CD14-positive monocyte (primary cell): ENCODE measurements around the gene STAT5A. TPM values are rescaled to one million over a fixed set of nuclear protein-coding genes. Genes with fewer than 3 reads are reported as not detected.

ENCODE experiments used
- DNase-seq, 3 donors: peaks; one replicate each; pipeline ENCODE4 v3.0.0-alpha.2; 2011 to 2022
- H2AFZ ChIP-seq: 2 replicates; pipeline ENCODE4 v1.6.0; 2012; ENCODE audit warnings: mild to moderate bottlenecking, low read depth, low read length, inconsistent platforms; ENCODE audit not compliant: insufficient read depth, poor library complexity, severe bottlenecking
- H3K27ac ChIP-seq, 2 donors: 1 replicate in 1 of 2; 2 replicates in 1 of 2; pipeline ENCODE4 v1.5.1; 2012 to 2013; ENCODE audit warnings: low read length in 2 of 2, control low read depth in 1 of 2, inconsistent platforms in 1 of 2, low read depth in 1 of 2, mild to moderate bottlenecking in 1 of 2
- H3K27me3 ChIP-seq, 2 donors: one replicate each; pipeline versions ENCODE4 v1.6.0 to v1.6.1; 2011 to 2013; ENCODE audit warnings: low read length in 2 of 2; ENCODE audit not compliant: control insufficient read depth in 2 of 2, insufficient read depth in 2 of 2
- H3K36me3 ChIP-seq, 2 donors: replicated peaks in 1 of 2; 1 replicate in 1 of 2; 2 replicates in 1 of 2; pipeline versions ENCODE4 v1.5.1 to v1.6.1; 2012 to 2013; ENCODE audit warnings: low read length in 2 of 2, control low read depth in 1 of 2, inconsistent platforms in 1 of 2, mild to moderate bottlenecking in 1 of 2; ENCODE audit not compliant: insufficient read depth in 2 of 2, control insufficient read depth in 1 of 2
- H3K4me1 ChIP-seq, 2 donors: 1 replicate in 1 of 2; 2 replicates in 1 of 2; pipeline versions ENCODE4 v1.5.1 to v1.6.1; 2012 to 2013; ENCODE audit warnings: low read length in 2 of 2, control low read depth in 1 of 2, inconsistent platforms in 1 of 2, mild to moderate bottlenecking in 1 of 2, moderate library complexity in 1 of 2; ENCODE audit not compliant: insufficient read depth in 2 of 2, control insufficient read depth in 1 of 2
- H3K4me2 ChIP-seq: replicated peaks from 2 replicates; pipeline ENCODE3; 2012; ENCODE audit warnings: low read length, moderate library complexity, mild to moderate bottlenecking; ENCODE audit not compliant: poor library complexity, severe bottlenecking; ENCODE audit errors: extremely low read depth
- H3K4me3 ChIP-seq, 3 experiments: fragments of 200-600 bp in 1 of 3; sonication (generic) in 1 of 3; replicated peaks in 1 of 3; 1 replicate in 2 of 3; 2 replicates in 1 of 3; pipeline ENCODE4 v1.5.1; 2011 to 2013; ENCODE audit warnings: low read length in 3 of 3, mild to moderate bottlenecking in 3 of 3, control low read depth in 2 of 3, low read depth in 2 of 3, inconsistent platforms in 1 of 3, moderate library complexity in 1 of 3
- H3K79me2 ChIP-seq: 2 replicates; pipeline ENCODE4 v1.6.0; 2012; ENCODE audit warnings: mild to moderate bottlenecking, control low read depth, inconsistent platforms, low read length, moderate library complexity; ENCODE audit not compliant: insufficient read depth
- H3K9ac ChIP-seq: 2 replicates; pipeline ENCODE4 v1.6.0; 2017; ENCODE audit warnings: low read length, mild to moderate bottlenecking; ENCODE audit not compliant: insufficient read depth, poor library complexity, severe bottlenecking
- H3K9me3 ChIP-seq, 2 donors: replicated peaks in 1 of 2; 1 replicate in 1 of 2; 2 replicates in 1 of 2; pipeline versions ENCODE4 v1.5.1 to v1.6.1; 2012 to 2013; ENCODE audit warnings: low read length in 2 of 2, control low read depth in 1 of 2; ENCODE audit not compliant: control insufficient read depth in 1 of 2, insufficient read depth in 1 of 2
- H4K20me1 ChIP-seq: 2 replicates; pipeline ENCODE4 v1.6.0; 2012; ENCODE audit warnings: mild to moderate bottlenecking, low read length, control low read depth, moderate library complexity; ENCODE audit not compliant: insufficient read depth
- H3K27ac Mint-ChIP-seq, 7 donors: one replicate each; pipeline ENCODE4 v1.8.0; 2020; ENCODE audit warnings: mild to moderate bottlenecking in 7 of 7, mixed read lengths in 7 of 7, moderate library complexity in 6 of 7, inconsistent platforms in 2 of 7
- H3K27me3 Mint-ChIP-seq, 3 donors: one replicate each; pipeline ENCODE4 v1.8.0; 2021 to 2022; ENCODE audit warnings: low read depth in 3 of 3, mild to moderate bottlenecking in 3 of 3, mixed read lengths in 3 of 3, moderate library complexity in 3 of 3, inconsistent platforms in 1 of 3
- H3K36me3 Mint-ChIP-seq, 2 donors: one replicate each; pipeline ENCODE4 v1.8.0; 2020; ENCODE audit warnings: mixed read lengths in 2 of 2, inconsistent platforms in 1 of 2, mild to moderate bottlenecking in 1 of 2
- H3K4me1 Mint-ChIP-seq: one replicate; pipeline ENCODE4 v1.8.0; 2020; ENCODE audit warnings: mild to moderate bottlenecking, mixed read lengths
- H3K4me3 Mint-ChIP-seq, 2 donors: one replicate each; pipeline ENCODE4 v1.8.0; 2020; ENCODE audit warnings: mild to moderate bottlenecking in 2 of 2, mixed read lengths in 2 of 2, moderate library complexity in 1 of 2
- H3K9me3 Mint-ChIP-seq, 7 donors: one replicate each; pipeline ENCODE4 v1.8.0; 2020 to 2022; ENCODE audit warnings: mixed read lengths in 7 of 7, mild to moderate bottlenecking in 6 of 7, moderate library complexity in 6 of 7, inconsistent platforms in 2 of 7
- WGBS: methylation state at CpG from one replicate; pipeline ENCODE4 v1.1.5; 2013; ENCODE audit warnings: missing lambda C conversion rate; ENCODE audit not compliant: insufficient coverage; 5-methylcytosine and 5-hydroxymethylcytosine counted together
- intact Hi-C, 2 donors: fragments of 100-400 bp; cut with micrococcal nuclease; formaldehyde crosslinking; loops; one replicate each; pipeline versions ENCODE4 v1.15.0 to v1.15.1; 2023
- polyA plus RNA-seq, 3 donors: library from polyadenylated mRNA; depleted of rRNA in 1 of 3; unstranded in 2 of 3; stranded (reverse) in 1 of 3; fragments of 300-500 nt in 2 of 3; fragments of >200 nt in 1 of 3; fragmentation: Illumina TruSeq in 2 of 3; gene quantifications; 1 replicate in 2 of 3; 2 replicates in 1 of 3; pipeline ENCODE4 v1.2.3, GENCODE V29; 2012 to 2021
- TF ChIP-seq, protein P1 (sequence below): fragments of 200-600 bp; IDR thresholded peaks from one replicate; pipeline ENCODE4 v1.8.0; 2022; ENCODE audit warnings: antibody characterized with exemption, mild to moderate bottlenecking

The STAT5A gene
- polyA plus RNA-seq, 3 donors = 30.5 to 91.1 (median 49.8) TPM

DNA sequence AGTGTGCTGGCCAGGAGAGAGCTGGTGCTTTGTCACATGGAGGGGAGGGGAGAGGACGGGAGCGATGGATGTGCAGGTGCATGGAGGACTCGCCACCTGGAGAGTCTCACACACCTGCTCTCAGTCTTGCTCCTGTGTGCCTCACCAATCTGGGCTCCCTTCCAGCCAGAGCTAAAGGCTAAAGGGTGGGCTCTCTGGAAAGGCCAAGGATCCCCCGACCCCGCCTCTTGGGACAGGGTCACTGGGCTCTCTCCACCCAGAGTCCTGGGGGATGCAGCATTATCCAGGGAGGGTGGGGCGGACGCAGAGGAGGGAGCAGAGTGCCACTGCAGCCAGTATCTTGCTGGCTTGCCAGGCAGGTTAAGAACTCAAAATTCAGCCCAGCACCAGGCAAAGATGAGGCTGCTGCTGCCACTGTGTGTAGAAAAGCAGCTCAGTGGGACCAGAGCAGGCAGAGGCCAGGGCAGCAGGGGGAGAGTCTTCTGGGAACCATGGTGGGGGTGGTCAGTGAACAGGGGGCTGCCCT lies 6.7 kb upstream of the STAT5A start:
- Histone ChIP-seq H3K9ac (no peak overlapping the region), H3K4me1 (peaks cover 19 to 22% of the 10 kb centered on the region in 2 donors), H3K36me3 (no peaks in the 10 kb centered on the region), H2AFZ (no peak overlapping the region), H3K27me3 (no peaks in the 10 kb centered on the region), H3K4me2 (no peak overlapping the region), H4K20me1 (peaks cover 4% of the 10 kb centered on the region), H3K4me3 (no peak overlapping the region), H3K79me2 (no peaks in the 10 kb centered on the region), H3K9me3 (no peaks in the 10 kb centered on the region), H3K27ac (no peak overlapping the region)
- Mint-ChIP-seq H3K4me3 (no peak overlapping the region), H3K27ac (no peak overlapping the region), H3K9me3 (no peaks in the 10 kb centered on the region), H3K4me1 (peaks cover 26% of the 10 kb centered on the region), H3K36me3 (peaks cover 0 to 2% of the 10 kb centered on the region in 2 donors), H3K27me3 (peaks cover 1 to 3% (median 1%) of the 10 kb centered on the region in 3 donors)
- DNase-seq = no peak
- TF ChIP-seq, protein P1, sequence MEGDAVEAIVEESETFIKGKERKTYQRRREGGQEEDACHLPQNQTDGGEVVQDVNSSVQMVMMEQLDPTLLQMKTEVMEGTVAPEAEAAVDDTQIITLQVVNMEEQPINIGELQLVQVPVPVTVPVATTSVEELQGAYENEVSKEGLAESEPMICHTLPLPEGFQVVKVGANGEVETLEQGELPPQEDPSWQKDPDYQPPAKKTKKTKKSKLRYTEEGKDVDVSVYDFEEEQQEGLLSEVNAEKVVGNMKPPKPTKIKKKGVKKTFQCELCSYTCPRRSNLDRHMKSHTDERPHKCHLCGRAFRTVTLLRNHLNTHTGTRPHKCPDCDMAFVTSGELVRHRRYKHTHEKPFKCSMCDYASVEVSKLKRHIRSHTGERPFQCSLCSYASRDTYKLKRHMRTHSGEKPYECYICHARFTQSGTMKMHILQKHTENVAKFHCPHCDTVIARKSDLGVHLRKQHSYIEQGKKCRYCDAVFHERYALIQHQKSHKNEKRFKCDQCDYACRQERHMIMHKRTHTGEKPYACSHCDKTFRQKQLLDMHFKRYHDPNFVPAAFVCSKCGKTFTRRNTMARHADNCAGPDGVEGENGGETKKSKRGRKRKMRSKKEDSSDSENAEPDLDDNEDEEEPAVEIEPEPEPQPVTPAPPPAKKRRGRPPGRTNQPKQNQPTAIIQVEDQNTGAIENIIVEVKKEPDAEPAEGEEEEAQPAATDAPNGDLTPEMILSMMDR = no peak
- WGBS = 98% methylated on average over 7 of the region's 7 CpGs
- intact Hi-C loops = no loop called here

DNA sequence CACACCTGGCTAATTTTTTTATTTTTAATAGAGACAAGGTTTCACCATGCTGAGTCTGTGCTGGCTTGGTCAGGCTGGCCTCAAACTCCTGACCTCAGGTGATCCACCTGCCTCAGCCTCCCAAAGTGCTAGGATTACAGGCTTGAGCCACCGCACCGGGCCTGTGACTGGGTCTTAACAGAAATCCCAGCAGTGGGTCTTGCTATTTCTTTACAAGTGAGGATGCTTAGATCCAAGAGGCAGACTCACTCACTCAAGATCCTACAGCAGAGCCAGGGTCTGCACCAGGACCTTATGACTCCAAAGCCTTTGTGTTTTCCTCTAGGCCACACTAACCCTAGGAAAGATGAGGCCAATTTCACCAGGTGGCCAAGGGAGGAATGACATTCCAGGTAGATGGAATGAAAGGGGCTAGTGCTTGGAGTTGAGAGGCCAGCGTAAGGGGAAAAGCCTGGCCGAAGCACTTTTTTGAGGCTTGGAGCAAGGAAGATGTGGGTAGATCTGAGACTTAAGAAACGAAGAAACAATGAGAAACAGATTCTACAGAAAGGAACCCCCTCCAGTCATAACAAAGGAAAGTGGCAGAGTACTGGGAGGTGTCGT lies 5.7 kb upstream of the STAT5A start:
- Mint-ChIP-seq H3K27ac (no peak overlapping the region), H3K4me1 (peaks cover 27% of the 10 kb centered on the region), H3K36me3 (peaks cover 0 to 2% of the 10 kb centered on the region in 2 donors), H3K9me3 (no peaks in the 10 kb centered on the region), H3K4me3 (no peak overlapping the region), H3K27me3 (peaks cover 0 to 1% (median 1%) of the 10 kb centered on the region in 3 donors)
- WGBS = 100% methylated on average over 4 of the region's 6 CpGs
- Histone ChIP-seq H3K27me3 (no peaks in the 10 kb centered on the region), H3K9ac (no peak overlapping the region), H3K4me2 (no peak overlapping the region), H3K27ac (no peak overlapping the region), H4K20me1 (peaks cover 4% of the 10 kb centered on the region), H3K4me3 (no peak overlapping the region), H3K9me3 (no peaks in the 10 kb centered on the region), H3K36me3 (no peaks in the 10 kb centered on the region), H2AFZ (no peak overlapping the region), H3K4me1 (peaks cover 19 to 22% of the 10 kb centered on the region in 2 donors), H3K79me2 (peaks cover 4% of the 10 kb centered on the region)
- TF ChIP-seq, protein P1 = no peak
- intact Hi-C loops = no loop called here
- DNase-seq = no peak
